HG03175 (cell line): ENCODE results near the gene TXNRD3.

ENCODE experiments used
- ATAC-seq: cut with Tn5 transposase; IDR thresholded peaks from one replicate; pipeline ENCODE4 v1.9.1; 2021; ENCODE audit warnings: mild to moderate bottlenecking, moderate library complexity; ENCODE audit not compliant: unreplicated experiment

TXNRD3 gene

DNA sequence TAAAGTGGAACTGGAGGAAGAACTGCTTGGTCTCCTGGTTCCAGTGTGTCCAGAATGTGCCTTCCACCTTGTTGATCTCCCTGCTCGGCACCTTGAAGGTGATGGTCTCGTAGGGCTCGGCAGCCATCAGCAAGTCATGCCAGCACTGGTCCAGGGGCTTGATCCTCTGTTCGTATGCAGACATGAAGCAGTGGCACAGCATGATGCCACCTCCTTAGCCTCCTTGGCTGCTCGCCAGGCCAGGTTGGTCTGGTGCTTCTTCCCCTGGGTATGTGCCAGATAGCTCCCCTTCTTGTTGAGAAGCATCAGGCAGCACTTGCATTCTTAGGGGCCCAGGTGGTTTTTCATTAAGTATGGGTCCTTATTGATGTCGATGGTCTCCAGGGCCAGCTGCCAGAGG is 17.8 kb upstream of the TXNRD3 start:
- no peak for ATAC-seq

DNA sequence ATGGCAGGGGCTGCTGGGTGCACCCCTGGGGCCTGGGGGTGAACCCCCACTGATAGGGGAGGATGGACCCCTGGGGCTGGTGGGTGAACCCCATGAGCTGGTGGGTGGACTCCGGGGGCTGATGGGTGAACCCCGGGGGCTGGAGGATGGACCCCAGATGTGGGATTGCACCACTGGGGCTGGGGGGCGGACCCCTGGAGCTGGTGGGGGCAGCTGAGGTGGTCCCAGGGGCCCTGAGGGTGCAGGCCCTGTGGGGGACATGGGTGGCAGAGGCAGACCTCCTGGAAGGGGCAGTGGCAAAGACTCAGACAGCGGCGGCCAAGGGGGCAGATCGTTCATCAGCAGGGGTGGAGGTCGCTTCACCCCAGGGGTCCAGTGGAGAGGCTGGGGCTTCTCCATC is 17.4 kb upstream of the TXNRD3 start:
- no peak for ATAC-seq

DNA sequence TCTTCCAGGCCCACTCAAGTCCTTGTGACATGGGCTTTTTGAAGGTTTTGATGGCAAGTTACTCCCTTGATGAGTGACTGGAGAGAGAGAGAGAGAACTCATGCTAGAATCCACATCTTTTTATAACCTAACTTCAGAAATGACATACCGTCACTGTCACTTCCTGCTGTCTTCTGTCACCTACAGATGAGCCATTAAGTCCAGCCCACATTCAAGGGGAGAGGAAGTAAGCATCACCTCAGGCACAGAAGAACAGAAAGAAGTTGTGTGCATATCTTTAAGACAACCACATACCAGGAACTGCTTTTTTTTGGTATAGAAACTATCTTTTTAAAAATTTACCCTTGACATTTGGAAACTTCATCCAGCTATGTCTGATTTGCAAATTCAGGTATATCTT is 16.6 kb upstream of the TXNRD3 start:
- no peak for ATAC-seq

DNA sequence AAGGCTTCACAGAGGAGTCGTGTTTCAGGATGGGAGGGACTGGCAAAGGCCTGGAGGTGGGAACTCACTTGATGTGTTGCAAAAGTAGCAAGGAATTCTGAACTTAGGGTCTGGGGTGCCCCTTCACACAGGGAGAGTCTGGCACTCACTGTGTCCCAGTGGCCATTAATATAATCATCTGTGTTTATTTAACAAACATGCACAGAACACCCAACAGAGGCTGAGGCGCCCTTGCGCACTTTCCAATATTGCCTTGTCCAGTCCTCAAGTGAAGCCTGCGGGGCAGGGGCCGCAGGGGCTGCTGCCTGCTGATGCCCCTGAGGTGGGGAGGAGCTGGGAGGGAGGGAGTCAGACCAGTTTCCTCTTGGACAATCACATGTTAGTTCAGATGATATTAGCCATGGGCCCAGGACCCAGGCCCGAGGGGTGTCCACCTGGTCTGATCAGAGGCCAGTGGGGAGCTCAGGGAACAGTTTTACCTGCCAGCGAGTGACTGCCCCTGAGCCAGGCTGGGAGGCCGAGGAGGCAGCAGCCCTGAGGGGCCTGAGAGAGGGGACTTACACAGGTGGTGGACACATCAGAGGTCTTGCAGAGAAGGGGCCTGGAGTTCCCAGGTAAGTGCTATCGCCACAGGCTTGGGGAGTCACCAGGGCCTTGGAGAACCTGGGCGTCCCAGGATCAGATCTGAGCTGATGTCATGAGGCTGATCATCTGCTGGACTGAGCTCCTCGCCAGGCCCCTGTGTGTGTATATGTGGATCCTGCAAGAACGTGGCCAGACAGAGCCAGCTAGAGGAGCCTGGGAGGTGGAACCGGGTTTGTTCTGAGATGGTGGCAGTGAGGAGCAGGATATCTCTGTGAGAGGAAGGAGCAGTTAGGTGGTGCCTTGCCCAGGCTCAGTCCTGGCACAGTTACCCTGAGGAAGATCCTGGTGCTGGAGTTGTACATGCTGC is 13.8 kb upstream of the TXNRD3 start:
- no peak for ATAC-seq

DNA sequence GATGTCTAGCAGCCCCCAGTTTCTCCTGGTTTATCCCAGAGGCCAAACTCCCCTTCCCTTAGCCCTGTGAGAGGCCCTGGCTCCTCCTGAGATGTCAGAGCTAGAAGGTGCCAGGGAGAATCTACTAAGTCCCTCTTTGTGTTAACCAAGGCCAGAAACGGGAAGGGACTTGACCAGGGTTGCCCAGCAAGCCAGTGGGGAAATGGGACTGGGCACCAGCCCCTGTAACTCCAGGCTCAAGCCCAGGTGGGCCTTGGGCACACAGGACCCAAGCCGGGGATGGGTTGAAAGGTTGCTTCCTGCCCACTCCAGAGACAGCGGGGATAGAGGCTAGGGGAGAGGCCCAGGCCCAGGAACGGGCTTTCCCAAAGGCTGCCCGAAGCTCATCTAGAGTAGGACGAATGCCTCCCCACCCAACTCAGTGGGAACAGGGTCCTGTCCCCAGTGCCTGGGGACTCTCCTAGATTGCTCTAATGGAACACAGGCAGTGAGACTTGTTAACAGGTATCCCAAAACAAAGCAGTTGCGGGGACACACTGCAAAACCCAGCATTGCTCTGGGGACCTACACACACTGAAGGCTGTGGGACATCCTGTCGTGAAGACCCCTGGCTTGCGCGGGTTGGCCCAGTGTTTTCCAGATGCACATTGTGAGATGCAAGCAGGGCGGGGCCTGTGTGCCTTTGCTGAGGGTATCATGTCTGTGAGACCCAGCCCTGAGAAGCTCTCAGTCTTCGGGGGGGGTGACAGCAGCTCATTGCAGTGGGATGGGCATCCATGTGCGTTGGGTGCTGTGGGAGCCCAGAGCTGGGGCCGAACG is 12.9 kb upstream of the TXNRD3 start:
- ATAC-seq: no peak

DNA sequence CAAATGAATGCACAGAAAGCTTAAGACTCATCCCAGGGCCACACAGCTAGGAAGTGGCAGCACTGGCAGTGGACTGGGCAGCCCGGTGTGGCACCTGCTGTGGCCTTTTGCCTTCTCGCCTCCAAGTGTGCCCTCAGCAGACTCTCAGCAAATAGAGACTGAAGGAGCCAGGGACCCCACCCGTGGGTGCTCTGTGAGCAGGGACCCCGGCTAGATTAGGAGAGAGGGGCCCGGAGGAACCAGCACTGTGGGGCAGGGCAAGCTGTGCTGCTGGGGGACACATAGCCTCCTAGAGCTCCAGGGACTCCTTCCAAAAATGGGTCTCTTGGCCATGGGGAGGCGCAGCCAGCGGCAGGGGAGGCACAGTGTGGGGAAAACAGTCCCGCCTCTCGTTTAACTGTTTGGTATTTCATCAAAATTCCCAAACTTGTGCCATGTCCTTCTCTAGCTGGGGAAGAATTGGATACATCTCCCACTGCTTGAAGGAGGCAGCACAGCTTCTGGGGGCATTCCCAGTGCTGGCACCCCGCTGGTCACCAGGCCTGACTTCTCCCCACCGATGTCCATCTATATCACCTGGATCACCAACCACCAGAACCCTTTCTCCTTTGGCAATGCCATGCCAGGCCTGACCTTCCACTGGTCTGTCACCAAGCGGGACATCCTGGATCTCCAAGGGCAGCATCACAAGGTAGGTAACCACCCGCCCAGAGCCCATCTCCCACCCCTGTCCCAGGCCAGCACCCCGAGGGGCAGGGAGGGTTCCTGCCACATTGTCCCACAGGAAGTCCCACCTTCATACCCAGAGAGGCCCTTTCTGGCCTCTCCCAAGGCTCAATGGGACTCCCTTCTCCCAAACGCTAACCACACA is 12.0 kb upstream of the TXNRD3 start:
- no peak for ATAC-seq

DNA sequence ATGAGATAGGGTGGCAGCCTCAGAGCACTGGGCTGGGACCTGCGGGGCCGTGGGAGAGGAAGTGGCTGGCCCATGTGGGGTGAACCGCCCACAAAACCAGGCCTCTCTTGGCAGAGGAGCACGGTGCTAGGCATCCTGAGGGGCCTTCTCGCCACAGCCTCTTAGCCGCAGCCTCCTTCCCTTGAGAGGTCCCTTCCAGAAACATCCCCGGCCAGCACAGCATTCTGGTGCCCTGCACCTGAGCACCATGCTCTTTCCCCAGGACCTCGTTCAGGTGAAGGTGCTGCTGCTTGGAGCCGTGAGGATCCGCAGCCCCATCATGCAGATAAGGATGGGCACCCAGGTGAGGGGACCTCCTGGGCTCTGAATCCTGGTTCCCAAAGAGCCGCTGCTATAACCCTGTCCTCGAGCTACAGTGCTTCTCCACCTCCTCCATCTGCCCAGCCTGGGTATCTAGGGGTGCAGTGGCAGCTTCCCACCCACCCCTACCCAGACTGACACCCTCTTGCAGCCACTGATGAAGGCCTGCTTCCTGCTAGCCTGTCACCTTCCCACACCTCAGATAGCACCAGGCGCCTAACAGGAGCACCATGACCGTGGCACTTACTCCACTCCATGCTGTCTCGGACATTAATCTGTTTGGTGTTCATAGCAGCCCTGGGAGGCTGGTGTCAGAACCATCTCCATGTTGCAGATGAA is 11.2 kb upstream of the TXNRD3 start:
- no peak for ATAC-seq

DNA sequence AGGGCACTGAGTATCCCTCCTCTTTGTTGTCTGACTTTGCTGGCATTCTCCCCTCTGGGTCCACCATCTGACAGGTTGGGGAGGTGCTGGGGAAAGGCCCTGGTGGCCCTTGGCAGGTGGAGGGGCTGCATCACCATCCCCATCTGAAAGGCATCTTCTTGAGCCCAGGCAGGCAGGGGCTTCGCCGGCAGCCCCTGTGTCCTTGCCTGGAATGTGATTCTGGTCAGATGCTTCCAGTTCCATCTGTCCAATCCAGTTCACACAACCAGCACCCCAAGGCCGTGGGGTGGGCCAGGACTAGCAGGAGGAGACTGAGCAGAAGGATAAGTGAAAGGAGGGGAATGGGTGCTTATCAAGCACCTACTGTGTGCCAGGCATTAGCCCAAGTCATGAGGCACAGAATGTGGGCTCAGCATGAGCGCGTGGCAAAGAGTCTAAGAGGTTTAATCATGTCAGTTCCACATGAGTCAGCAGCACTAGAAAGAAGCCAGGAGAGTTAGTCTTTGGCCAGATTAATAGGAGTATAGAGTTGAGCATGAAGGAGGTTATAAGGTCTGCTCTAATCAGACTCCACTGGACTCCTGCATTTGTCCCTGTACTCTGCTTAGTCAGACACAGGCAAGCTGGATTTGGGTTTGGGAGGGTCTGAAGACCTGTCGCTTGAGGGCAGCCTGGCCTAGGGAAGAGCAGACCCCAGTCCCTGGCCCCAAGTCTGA is 10.5 kb upstream of the TXNRD3 start:
- no peak for ATAC-seq

DNA sequence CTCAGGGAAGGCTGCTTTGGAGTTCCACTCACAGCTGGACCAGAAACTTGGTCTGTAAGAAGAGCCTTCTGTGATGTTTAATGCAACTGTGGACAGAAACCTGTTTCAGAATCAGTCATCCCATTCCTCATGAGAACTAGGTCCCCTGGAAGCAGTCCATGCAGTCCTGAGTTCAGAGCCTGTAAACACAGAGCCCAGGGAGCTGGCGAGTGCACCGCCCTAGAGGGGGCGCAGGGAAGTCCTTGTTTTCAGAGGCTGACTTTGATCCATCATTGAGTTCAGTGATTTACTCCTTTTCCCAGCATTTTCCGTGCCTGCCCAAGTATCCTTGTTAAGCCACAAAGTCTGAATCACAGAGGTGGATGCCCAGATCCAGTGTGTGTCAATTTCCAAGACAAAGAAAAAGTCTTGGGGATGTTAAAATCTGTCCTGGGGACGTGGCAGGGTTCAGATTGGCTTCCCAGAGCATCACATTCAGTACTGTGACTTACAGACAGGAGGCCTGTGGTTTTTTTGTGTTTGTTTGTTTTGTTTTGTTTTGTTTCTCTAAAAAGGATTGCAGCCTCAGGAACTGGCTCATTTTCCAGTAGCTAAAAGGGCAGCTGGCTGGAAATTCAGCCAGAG is 9.8 kb upstream of the TXNRD3 start:
- ATAC-seq: no peak

DNA sequence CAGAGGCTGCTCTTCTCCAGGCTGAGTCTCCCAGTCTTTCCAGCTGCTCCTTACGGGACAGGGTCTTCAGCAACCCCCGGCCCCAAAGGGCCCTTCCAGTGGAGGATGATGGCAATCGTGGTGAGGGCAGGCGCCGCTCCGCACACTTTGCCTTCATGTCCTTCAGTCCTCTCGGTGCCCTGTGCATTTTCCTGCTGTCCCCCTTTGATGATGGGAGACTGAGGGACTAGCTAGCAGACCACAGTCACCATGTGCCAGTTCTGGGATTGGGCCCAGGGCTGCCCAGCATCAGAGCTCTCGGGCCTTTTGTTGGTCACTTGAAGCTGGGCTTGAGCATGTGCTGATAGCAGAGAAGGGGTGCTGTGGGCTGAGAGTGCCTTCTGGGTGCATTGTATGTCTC is 8.8 kb upstream of the TXNRD3 start:
- no peak for ATAC-seq

DNA sequence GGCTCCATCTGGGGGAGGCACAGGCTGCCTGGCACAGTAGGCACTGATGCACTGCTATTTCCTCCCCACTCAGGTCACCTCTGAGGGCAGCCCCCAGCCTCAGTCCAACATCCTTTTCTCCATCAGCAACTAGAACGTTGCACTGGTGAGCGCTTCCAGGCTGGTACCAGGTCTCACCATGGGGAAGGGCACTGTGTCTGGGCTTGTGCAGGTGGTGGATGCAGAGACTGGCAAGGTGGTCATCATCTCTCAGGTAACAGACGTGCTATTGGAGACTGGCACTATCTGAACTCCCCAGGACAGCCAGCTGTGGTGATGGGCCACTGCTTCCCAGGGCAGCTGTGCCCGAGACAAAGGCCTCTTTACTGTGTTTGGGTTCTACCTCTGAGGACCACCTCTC is 8.3 kb upstream of the TXNRD3 start:
- no peak for ATAC-seq

DNA sequence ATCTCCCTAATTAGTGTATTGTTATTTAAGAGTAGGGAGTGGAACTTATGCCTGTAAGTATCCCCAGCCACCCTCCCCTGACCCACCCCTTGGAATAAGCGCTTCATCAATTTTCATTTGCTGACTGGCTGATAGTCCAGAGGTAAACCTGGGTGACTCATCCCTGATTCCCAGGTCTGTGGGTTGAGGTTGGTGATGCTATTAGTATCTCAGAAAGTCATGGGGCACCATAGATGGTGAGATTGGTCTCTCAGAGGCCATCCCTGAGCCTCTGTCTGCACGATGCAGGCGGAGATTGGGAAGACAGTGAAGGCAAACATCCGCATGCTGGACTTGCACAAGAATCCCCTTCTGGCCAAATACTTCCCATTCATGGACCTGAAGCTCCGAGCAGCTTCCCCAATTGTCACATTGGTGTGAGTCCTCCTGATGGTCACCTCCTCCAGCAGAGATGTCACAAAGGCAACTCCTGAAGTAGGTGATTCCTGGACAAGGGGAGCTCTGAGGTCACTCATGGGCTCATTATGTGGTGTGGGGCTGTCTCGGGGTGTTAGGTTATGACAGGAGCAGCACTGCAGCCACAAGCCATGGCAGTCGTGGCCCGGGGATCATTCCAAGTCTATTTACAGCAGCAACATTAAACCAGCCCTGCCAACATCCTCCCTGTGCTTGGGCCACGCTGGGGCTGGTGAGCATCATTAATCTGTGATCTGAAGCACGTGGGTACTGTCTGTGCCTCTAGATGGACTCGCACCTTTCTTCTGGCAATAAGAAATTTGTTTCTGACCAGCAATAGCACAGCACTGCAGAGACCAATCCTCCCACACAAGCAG is 6.8 kb upstream of the TXNRD3 start:
- ATAC-seq: no peak

DNA sequence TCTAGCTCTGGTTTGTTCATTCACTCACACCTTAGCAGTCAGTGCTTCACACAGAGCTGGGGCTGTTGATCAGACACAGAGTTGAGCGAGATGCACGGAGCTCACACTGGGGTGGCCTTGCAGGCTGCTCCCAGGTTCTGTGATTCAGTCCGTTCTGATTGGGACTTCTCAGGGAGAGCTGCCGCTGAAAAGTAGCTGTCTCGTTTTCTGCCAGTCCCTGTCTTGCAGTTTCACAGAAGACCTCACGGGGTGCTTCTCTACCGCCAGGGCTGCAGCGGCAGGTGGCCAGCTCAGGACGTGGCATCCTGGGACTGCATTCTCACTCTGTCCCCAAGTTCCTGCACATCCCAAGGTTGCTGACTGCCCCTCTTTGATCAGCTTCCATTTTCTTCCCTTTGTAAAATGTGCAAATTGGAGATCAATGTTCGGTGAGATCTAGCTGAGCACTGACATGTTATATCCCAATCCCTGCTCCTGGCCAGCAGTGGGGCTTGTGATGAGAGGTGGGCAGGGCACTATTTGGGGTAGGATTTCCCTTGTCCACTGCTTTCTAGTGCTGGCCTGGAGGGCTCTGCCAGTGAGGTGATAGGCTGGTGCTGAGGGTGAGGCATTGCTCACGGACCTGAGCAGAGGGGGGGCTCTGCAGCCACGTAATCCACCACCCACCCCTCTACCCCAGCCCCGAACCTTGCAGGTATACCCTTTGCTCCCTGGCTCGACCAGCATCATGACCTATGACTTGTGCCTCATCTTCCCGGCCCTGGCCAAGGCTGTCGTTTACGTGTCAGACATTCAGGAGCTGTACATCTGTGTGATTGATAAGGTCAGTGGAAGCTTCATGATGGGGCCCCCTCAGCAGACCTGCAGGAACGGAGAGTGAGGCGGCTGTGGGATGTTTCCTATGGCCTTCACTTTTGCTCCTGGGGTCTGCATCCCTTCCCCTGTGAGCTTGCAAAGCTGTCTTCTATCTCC is 5.3 kb upstream of the TXNRD3 start:
- ATAC-seq: no peak

DNA sequence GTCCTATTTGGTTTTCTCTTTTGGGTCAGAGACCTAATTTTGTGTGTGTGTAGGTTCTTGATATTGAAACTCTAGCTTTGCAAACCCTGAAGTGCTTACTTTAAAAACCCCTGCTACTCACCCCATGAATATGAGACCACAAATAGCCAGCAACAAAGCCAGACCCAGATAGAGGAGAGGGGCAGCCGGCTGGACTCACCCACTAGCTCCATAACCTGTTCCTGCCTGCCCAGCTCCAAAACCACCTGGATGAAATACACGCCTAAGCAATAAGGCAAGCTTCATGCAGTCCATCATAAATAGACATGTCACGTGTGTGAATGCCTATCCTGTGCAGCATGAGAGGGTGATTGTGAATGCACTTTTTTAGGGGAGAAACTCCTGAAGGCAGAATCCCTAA is 3.7 kb upstream of the TXNRD3 start:
- ATAC-seq: no peak

DNA sequence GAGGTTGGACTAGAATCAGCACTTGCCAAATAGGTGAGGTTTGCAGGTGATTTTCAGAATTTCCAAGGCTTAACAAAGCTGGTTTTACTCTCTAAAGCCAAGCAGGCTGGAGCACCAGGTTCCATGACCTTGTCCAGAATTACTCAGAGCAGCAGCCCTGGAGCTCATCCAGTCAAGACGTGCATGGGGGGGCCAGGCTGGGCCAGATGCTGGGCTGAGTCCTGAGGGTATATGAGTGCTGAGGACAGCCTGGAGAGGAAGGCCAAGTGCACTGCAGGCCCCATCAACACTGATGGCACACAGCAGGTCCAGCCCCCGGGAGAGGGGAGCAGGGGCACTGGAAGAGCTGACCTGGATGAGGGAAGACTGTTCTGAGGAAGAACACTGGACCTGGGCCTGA is 3.0 kb upstream of the TXNRD3 start:
- no peak for ATAC-seq

DNA sequence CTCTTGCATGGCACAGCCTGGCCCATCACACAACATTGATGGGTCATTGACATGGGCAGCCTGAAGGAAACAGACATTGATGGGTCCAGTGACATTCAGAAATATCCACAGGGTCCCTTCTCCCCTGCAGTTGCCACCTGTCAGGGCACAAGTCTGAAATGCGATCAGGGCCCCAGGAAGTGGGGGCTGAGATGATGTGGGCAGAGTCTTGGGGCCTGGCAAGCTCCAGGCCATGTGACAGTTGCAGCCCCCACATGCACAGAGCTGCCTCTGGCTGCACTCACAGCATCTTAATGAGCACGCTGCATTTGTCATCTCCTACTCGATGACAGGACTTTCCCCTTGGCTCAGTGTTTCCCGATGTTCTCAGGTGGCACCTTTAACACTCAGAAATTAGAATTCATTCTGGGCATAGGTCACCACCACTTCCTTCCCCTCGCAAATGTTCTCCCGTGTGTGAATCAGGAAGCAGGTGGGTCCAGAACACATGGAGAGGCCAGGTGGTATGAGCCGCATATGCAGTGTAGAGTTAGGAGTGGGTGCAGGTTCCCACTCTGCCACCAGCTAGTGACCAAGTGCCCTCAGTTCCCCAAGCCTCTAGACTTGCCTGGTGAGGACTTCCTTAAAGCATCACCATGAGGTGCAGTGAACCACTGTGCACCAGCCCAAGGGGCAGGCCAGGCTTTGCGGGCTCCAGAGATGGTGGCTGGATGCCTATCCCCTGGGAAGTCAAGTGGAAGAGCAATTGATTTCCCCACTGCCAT is 1.6 kb upstream of the TXNRD3 start:
- ATAC-seq: no peak

DNA sequence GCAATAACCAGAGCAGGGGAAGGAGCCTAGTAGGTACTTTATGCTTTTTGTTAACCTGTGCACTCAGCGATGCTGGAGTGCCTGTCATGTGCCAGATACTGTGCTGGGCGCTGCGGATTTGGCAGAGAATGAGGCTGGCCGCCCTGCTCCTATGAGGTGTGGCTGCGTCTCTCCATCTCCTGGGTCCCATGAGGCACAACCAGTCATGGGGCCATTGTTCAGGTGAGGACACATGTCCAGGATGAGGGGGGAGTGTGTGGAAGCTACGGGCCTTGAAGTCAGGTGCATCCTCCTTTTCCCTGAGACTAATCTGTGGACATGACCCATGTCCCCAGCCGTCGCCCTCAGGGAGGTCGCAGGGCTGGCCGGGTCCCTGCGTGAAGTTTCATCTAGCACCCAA is 963 bp upstream of the TXNRD3 start:
- ATAC-seq: no peak
